ENCODE results near the gene RAB27A.

GRCh38 chr15:55250941-55251340 lies 38.7 kb downstream of the RAB27A start:
- TF ChIP-seq CTCF (IDR thresholded peaks at IDR 0.05) (no peak), ZFX (IDR thresholded peaks at IDR 0.05; ENCODE audit: borderline replicate concordance) (no peak)
